ENCODE data around the gene TRMT44.
"Not testable (repeated sequence)": the region's sequence is repeated elsewhere in the genome, so short reads cannot be mapped to it uniquely, and the experiment has no call there.

The TRMT44 gene

DNA sequence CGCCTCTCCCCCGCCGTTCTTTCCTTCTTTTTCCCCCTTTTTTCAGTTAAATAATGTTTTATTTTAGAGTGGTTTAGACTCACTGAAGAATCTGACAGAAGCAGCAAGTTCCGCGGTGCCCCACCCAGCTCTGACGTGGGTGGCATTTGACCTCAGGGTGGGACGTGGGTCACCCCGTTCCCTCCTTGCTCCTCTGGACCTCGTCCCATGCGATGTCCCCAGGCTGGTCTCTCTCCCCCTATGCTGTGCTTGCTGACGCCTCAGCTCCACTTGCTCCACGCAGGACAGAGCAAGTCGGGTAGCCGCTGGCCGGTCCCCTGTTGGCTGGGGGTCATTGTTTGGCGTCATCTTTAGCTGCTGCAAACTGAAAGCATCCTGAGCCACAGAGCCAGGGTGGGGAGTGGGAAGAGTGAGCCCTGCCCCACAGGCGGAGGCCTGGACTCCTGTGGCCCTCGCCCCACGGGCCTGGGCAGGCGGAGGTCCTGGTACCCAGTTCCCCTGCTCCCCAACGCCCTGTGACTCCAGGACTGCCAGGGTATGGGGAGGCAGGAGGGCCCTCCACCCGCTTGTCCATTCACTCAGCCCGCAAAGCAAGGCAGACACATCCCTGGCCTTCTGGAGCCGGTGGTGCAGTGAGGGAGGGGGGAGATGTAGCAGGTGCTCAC, 30.8 kb downstream of the TRMT44 start:
- no peak for DNase-seq

DNA sequence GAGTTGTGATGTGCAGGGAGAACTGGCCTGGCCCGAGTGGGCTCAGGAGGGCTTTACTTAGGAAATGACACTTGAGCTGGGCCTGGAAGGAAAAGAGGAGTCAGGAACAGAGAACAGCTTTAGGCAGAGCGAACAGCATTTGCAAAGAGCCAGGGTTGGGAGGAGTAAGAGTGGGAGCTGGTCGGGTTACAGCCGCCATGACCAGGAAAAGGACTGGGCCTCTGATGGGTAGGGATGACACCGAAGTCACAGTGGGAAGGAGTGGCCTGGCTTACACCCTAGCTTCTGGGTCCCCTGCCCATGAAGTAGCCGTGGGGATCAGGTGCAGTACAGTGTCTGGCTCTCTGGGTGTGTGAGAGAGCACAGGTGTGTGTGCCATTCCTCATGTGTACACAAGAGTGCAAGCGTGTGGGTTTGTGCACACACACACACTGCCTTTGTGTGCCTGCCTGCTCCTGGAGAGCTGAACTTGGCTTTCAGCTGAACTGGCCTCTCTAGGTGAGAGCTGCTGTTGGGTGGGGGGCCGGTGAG, 31.6 kb downstream of the TRMT44 start:
- DNase-seq: no peak

DNA sequence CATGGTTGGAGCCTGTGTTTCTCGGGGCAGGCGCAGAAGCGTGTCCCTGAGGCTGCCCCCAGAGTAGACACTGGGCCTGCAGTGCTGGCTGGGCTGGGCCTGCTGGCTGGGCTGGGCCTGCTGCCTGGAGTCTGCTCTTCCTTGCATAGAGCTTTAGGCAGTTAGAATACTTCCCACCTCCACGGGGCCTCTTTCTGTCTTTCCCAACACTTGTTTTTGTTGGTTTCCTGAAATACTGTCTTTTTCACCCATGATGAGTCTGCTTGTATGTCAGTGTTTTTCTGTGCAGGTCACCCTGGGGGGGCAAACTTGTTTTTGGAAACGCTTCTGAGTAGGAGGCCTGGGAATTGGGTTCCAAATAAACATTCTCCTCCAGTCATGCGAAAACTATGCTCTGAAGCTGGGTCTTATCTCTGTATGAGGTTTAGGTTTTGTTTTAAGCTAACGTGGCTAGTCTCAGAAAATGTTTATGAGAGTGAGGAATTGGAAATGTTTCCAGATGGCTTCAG, 32.2 kb downstream of the TRMT44 start:
- no peak for DNase-seq

DNA sequence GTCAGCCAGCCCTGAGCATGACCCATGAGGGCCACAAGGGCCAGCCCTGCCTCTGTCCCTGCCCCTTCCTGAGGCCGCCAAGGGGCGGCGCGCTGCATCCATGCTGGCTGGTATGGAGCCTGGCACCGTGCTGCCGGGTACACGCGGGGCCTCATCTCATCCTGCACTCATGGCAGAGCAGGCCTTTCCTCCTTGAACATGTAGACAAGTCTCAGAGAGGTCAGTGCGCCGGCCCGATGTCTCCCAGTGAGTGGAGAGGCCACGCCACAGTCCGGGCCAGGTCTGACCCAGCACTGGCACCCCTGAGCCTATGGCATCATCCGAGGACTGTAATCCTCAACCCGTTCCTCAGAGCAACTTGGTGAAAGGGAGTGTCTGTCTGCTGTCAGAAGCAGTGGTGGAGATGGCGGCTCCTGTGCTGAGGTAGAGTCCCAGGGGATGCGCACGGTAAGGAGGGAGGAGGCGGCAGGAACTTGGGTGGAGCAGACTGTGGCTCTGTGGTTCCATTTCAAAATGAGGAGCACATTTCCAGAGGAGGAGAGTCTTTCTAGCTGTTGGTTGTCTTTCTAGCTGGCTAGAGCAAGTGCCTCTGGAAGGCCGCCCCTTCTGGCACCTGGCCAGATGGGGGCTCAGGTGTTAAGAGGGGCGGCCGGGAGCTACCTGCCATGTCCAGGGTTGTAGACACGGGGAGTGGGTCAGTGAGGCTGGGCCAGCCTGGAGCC, 32.8 kb downstream of the TRMT44 start:
- DNase-seq: no peak

DNA sequence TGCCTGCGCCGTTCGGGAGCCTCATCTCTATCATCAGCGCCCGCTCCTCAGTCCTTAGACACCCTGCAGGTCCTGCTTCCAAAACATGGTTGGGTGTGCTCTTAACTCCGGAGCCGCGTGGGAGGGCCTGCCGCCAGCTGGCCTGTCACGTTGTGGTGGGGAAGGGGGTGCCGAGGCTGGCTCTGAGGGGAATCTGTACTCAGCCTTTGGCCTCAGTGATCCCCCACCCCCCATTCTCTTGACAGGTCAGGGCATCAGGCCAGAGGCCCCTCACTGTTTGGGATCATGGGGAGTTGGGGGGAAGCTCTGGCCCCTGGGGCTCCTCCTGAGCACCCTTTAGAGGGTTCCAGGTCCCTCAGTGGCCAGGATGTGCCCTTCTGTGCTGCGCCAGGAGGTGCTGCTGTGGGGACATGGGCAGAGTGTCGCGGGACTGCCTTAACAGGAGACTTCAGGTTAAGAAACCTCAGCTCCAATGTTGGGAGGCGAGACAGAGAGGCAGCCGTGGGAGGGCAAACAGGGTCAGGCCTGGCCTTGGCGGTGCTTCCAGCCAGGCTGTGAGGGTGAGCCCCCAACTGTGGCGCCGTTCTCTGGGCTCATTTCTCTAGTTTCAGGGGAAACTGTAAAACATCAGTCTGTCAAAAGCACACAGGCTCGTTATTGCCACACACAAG, 33.5 kb downstream of the TRMT44 start:
- no peak for DNase-seq

DNA sequence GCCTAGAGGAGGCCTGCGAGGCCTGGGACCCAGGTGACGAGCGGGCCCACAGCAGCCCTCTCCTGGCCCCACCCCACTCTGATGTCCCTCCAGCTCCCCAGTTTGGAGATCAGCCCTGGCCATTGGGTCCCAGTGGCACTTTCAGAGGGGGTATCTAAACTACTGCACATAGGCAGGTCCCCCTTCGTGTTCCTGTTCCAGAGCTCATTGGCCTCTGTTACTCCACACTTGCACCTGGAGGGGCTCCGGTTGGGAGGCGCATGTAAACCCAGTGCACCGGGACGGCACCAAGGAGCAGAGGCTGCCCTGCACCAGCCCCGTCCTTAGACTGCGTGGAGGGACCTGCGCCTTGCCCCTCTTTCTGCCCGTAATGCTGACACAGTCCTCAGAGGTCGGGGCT, 34.3 kb downstream of the TRMT44 start:
- no peak for DNase-seq

DNA sequence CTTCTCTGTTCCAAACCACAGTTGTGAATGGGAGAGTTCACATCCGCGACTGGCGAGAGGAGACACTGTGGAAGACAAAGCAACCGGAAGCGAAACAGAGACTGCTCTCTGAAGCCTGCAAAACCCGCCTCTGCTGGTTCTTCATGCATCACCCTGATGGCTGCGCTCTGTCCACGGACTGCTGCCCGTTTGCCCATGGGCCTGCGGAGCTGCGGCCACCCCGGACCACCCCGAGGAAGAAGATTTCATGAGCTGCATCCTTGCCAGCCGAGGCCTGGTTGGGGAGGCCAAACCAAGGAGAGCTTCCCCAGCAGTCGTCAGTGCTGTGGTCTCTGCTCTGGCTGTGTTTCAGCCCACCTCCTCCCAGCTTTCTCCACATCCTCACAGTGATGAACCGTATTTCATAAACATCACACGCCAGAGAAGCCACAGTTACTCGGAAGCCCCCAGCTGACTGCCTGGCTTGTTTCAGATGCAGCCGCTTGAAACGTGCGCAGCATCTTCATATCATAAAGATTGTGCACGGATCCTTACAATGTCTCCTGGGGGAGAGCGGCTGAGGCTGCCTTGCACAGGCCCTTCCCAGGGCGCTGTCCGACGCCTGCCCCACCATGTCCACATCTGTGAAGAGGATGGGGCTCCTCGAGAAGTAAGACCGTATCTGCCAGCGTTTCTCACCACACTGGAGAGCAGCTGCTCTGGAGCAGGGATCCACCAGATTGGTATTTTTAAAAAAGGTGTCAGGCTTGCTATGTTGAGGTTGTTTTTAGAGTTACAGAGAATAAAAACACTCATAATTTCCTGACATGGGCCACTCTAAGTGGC, 35.4 kb downstream of the TRMT44 start:
- no peak for DNase-seq

DNA sequence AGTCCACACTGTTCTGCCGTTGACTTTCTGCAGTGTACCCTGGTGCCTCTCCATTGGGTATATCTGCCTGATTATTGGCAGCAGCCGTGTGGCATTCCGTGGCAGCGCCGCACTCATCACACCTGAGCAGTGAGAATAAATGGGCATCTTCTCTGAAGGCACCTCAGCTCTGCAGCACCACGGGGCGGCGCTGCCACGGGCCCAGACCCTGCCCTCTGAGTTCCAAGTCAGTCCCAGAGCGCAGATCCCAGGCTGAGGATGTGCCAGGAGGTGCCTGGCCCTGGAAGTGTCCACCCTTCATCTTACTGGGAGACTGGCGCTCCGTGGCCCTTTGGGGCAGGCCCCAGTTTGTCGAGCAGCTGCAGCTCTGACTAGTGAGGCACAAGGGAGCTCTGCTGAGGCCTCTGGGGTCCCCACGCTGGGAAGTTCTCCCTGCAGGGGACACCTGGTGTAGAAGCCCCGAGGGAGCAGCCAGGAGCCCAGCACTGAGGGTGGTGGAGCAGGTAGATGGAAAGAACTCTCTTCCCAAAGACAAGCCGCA, 36.6 kb downstream of the TRMT44 start:
- DNase-seq: no peak

DNA sequence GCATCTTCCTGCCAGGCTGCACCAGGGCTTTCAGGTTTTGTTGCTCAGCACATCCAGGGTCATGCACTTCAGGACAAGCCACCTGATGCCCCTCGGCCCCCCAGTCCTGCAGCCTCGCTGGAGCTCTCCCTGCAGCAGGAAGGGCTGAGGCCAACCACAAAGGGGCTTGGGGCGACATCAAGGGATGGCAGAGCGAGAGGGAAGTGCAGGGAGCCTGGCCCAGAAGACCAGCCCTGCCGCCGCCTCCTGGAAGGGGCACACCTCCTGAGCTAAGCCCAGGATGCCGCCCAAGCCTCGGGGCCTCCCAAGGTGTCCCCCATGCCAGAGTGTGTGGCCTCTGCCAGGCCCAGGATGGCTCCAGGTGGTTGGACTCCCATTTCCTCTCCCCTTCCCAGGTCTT, 37.1 kb downstream of the TRMT44 start:
- no peak for DNase-seq

DNA sequence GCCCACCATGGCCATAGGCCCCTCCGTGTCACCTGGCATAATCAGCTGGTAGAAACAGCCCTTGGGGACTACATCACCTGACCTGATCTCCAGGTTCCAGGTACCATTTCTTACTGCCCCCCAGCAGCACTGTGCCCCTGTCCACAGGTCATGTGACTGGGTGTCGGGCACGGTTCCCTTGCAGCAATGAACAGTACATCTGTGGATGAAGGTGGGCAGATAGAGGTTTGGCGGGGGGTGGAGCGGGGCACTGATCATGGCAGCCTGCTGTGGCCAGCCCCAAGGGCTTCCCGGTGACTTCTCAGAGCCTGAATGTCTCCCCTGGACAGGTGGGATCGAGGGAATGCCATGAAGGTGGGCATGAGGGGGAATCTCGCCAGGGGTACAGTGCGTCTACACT, 37.8 kb downstream of the TRMT44 start:
- no peak for DNase-seq

DNA sequence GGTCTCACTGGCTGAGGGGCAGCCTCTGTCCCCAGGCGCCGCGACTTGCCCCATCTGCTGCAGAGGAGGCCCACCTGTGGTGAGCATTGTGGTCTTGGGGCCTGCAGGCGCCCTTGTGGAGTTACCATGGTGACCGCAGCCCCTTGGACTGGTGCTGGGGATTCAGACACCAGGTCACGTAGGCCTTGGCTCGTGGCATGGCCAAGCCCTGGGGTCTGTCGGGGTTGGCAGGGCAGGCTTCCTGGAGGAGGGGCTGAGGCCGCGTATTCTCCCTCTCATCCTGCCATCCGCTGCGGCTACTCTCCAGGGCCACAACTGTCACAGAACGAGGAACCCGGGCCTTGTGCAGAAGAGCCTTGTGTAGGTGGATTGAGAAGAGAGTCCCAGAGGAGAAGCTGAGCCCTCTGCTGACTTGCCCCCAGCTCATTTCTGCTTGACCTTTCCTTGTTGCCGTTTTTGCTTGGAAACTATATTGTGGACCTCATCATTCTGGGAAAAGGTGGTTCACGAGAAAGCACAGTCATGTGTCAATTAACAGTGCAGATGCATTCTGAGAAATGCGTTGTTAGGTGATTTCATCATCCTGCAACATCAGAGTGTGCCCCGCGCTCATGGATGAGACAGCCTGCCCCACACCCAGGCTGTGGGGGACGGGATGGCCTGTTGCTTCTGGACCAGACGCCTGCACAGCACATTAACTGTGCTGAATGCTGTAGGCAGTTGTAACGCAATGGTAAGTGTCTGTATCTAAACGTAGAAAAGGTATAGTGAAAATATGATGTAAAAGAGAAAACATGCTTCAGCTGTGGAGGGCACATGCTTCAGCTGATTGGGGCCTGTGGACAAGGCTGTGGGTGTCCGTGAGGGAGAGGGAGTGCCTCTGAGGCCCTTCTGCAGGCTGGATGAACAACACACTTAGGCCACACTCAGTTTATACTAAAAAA, 38.5 kb downstream of the TRMT44 start:
- no peak for DNase-seq

DNA sequence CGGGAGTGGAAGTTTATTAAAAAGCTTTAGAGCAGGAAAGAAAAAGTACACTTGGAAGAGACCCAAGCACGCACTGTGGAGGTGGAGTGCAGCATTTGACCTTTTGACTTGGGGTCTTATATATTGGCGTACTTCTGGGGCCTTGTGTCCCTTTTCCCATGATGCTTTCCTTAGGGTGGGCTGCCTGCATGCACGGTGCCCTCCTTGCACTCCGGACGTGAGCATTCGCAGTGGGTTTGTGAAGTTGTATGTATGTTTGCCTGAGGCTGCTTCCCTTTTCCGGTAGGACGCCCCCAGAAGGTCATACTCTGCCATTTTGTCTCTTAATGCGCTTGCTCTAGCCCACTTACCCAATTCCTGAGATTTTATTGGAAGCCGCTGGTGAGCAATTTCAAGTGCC, 39.6 kb downstream of the TRMT44 start:
- DNase-seq: no peak

DNA sequence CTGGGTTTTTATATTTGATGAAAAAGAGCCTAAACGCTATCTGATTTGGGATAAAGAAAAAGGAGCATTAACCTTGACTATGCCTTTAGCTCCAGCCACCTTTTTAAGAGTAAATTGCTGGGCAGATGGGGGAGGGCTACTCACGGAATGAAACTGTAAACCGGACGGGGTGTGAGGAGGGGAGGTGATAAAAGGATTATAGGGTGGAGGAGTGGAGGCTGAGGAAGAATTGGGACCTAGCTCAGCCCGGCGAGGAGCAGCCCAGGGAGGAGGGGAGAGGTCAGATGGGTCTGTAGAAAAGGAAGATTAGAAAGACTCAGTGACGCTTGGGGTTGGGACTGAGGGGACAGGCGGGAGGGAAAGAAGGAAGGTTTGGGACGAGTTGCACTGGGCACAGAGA, 46.1 kb downstream of the TRMT44 start:
- not testable (repeated sequence) for DNase-seq

DNA sequence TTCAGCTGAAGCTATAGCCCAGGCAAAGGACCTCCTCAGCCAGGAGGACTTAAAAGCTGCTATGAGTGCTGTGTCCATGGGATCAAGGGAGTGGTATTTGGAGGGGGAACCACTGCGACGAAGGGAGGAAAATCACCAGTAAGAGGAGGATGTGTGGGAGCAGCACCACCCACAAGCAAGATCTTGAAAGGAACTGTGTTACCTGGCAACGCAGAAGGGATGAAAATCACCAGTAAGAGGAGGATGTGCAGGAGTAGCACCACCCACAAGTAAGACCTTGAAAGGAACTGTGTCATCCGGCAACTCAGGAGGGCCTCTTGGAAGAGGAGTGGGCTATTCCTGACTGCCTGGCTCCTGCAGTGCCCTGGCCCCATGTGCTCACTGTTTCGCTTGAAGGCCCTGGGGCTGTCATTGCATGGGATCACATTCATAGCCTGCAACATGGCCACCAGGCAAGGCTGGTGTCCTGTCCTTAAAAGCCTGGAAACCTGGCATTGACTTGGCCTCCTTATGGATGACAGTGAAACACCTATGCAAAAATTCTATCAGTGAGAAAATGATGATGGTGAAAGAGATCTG, 48.3 kb downstream of the TRMT44 start:
- DNase-seq: no peak

DNA sequence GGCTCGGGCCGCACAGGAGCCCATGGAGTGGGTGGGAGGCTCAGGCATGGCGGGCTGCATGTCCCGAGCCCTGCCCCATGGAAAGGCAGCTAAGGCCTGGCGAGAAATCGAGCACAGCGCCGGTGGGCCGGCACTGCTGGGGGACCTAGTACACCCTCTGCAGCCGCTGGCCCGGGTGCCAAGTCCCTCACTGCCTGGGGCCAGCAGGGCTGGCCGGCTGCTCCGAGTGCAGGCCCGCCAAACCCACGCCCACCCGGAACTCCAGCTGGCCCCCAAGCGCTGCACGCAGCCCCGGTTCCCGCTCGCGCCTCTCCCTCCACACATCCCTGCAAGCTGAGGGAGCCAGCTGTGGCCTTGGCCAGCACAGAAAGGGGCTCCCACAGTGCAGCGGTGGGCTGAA, 50.9 kb downstream of the TRMT44 start:
- not testable (repeated sequence) for DNase-seq

DNA sequence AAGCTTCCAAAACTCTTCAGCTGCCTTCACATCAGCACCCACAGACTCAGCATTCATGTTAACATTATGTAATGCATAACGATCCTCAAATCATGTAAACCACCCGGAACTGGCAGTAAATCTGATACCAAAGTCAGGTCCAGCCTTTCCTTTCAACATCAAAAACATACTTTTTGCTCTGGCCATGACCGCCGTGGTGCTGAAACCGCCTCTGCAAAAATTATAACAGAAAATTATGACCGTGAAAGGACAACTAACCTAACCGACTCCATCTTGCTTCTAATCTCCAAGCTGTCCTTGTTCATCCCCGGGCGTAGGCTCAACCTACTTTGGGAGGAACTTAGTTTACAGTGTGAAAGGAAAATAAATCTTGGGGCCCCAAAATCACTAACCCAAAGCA, 51.6 kb downstream of the TRMT44 start:
- DNase-seq: no peak

DNA sequence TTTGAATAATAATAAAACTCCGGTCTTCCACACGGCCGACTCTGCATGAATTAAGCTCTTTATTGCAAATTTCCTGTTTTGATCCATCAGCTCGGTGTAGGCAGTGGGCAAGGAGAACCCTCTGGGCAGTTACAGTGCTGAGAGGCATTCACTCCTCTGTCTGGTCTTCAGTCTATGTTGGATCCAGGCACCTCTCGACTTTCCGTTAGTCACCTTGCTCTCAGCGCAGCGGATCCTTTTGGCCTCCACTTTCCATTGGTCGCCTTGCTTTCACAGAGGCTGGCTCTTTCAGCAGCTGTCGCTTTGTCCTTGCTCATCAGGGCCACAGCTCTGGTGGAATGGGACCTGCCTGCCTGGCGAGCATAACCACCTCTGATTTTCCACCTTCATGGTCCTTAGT, 52.9 kb downstream of the TRMT44 start:
- DNase-seq: no peak

DNA sequence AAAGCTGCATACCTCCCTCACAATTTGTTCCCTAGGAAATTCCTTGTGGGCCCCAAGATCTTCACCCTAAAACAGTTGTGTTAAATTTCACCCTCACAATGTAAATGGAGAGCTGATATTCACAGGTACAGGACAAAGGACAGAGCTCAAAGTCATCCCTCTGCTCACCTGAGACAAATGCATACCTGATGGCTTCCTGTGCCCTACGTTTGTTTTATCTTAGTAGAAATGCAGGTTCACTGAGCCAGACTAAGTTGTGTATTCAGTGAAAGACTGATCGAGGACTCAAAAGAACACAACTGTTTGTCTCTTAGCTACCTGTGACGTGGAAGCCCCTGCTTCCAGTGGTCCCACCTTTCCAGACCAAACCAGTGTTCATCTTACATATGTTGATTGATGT, 53.6 kb downstream of the TRMT44 start:
- DNase-seq: no peak

DNA sequence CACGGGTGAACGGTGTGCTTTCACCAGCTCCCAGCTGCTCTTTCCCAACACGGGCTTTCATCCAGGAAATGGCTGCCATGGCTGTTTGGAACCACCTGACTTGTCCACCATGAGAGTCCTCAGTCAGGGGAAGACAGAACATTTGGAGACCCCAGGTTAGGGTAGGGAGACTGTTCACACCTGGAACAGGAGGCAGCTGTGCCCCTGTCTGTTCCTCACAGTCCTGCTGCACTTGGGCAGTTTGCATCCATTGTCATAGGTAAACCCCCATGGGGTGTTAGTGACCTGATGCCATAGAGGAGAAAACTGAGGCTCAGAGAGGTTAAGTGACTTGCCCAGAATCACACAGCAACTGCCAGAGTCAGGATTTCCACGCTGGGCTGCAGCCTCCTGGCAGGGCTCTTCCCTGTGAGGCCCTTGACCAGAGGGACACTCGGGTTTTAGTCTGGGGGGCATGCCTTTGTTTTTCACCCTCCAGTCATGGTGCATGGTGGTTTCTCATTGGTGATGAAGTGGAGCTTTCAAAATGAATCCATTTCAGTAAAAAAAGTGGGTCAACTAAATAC, 54.5 kb downstream of the TRMT44 start:
- DNase-seq: no peak

DNA sequence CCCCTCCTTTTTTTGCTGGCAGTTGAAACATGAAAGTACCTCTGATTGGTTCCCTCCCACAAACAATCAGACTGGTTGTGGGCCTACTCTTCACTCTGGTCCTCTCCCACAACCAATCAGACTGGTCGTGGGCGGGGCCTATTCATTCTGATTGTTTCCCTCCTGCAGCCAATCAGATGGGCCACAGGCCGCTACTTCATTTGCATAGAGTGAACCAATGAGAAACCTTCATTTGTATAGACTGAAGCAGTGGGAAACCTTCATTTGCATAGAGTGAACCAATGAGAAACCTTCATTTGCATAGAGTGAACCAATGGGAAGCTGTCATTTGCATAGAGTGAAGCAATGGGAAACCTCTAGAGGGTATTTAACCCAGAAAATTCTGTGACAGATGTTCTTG, 55.2 kb downstream of the TRMT44 start:
- no peak for DNase-seq

DNA sequence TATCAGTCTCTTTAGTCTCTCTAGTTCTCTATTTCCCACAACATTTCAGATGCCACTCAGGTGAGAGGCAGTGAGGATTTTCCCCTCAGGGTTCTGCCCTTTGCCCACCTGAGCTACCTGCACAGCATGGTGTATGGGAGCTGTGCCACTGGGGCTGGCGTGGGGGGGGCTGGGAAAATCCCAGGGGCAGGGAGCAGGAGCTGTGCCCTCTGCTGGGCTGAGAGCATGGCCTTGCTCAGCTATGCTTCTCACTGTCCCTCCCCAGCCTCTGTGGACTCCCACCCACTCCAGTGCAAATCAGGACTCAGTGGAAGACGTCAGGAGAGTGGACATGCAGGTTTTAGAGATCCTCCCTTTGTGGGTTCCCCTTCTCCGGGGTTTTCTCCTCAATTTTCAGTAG, 57.2 kb downstream of the TRMT44 start:
- DNase-seq: no peak

Measured in NCI-H1092 (cell line).